HUES48 (cell line): Measurements from ENCODE around the gene FUZ.

Experiments
- H3K27ac ChIP-seq: one replicate; pipeline ENCODE4 v1.7.0; 2013; ENCODE audit warnings: low read depth, low read length, inconsistent platforms
- H3K27me3 ChIP-seq: 2 replicates; pipeline ENCODE4 v1.6.1; 2013; ENCODE audit warnings: mild to moderate bottlenecking, low read length; ENCODE audit not compliant: control insufficient read depth, insufficient read depth
- H3K36me3 ChIP-seq: 2 replicates; pipeline ENCODE4 v1.6.1; 2013; ENCODE audit warnings: low read length; ENCODE audit not compliant: control insufficient read depth, insufficient read depth
- H3K4me1 ChIP-seq: 2 replicates; pipeline ENCODE4 v1.6.1; 2013; ENCODE audit warnings: mild to moderate bottlenecking, low read length; ENCODE audit not compliant: control insufficient read depth, insufficient read depth
- H3K4me3 ChIP-seq: 2 replicates; pipeline ENCODE4 v1.5.1; 2013; ENCODE audit warnings: mild to moderate bottlenecking, low read depth, low read length
- H3K9ac ChIP-seq: 2 replicates; pipeline ENCODE4 v1.6.1; 2013; ENCODE audit warnings: mild to moderate bottlenecking, low read depth, low read length, moderate library complexity
- H3K9me3 ChIP-seq: 2 replicates; pipeline ENCODE4 v1.6.1; 2013; ENCODE audit warnings: low read length; ENCODE audit not compliant: control insufficient read depth, insufficient read depth

Gene FUZ

GRCh38 chr19:49838885-49839588 is 25.9 kb upstream of the FUZ start:
- no peak overlapping the region for H3K4me3 ChIP-seq
- peaks cover 58% of the 10 kb centered on the region for H3K36me3 ChIP-seq
- H3K27ac ChIP-seq, result no peak overlapping the region
- H3K9ac ChIP-seq, result no peak overlapping the region
- no peaks in the 10 kb centered on the region for H3K9me3 ChIP-seq
- H3K4me1 ChIP-seq, result no peaks in the 10 kb centered on the region
- no peaks in the 10 kb centered on the region for H3K27me3 ChIP-seq

DNA sequence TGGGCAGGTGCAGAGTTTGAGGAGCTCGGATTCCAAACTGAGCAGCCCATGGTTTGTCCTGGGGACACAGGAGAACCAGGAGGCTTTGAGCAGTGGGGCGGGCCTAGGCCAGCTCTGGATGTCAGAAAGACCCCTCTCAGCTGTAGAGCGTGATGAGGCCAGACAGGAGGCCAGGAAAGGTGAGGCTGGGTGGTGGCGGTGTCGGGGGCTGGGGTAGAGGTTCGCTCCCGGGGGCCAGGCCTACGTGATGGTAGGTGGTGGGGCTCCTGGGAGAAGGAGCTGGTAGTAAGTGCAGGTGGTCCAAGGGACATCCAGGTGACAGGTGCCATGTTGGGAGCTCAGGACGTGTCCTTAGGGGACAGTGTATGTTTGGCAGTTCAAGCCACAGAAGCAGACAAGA is 24.3 kb upstream of the FUZ start:
- H3K27ac ChIP-seq, result no peak overlapping the region
- H3K27me3 ChIP-seq, result no peaks in the 10 kb centered on the region
- no peaks in the 10 kb centered on the region for H3K9me3 ChIP-seq
- no peaks in the 10 kb centered on the region for H3K4me1 ChIP-seq
- no peak overlapping the region for H3K4me3 ChIP-seq
- peaks cover 74% of the 10 kb centered on the region for H3K36me3 ChIP-seq
- H3K9ac ChIP-seq, result no peak overlapping the region

DNA sequence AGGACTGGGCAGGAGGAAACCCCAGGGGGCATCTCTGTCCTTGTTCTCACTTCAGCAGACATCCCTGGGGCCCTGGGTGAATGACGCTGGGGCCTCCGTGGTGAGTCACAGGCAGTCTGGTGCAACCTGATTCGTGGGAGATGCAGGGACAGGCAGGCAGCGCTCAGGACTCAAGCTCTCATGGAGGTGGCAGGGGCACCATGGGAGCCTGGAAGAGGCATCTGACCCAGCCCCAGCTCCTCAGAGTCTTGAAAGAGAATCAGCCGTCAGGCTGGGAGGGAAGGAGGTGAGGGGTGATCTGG is 23.9 kb upstream of the FUZ start:
- H3K27ac ChIP-seq, result no peak overlapping the region
- no peaks in the 10 kb centered on the region for H3K9me3 ChIP-seq
- H3K4me3 ChIP-seq, result no peak overlapping the region
- H3K36me3 ChIP-seq, result peaks cover 79% of the 10 kb centered on the region
- no peaks in the 10 kb centered on the region for H3K27me3 ChIP-seq
- H3K4me1 ChIP-seq, result no peaks in the 10 kb centered on the region
- no peak overlapping the region for H3K9ac ChIP-seq

GRCh38 chr19:49836176-49837008 is 23.3 kb upstream of the FUZ start:
- Histone ChIP-seq H3K4me3 (no peak overlapping the region), H3K9ac (no peak overlapping the region), H3K36me3 (peaks cover 84% of the 10 kb centered on the region), H3K27ac (no peak overlapping the region), H3K27me3 (no peaks in the 10 kb centered on the region), H3K4me1 (no peaks in the 10 kb centered on the region), H3K9me3 (no peaks in the 10 kb centered on the region)

- H3K9me3 ChIP-seq, result no peaks in the 10 kb centered on the region
- H3K36me3 ChIP-seq, result peaks cover 92% of the 10 kb centered on the region
- H3K27me3 ChIP-seq, result no peaks in the 10 kb centered on the region
- H3K27ac ChIP-seq, result no peak overlapping the region
- H3K9ac ChIP-seq, result no peak overlapping the region
- no peak overlapping the region for H3K4me3 ChIP-seq
- no peaks in the 10 kb centered on the region for H3K4me1 ChIP-seq
Measured at GRCh38 chr19:49835562-49835961, 22.5 kb upstream of the FUZ start.

- H3K4me1 ChIP-seq, result no peaks in the 10 kb centered on the region
- H3K36me3 ChIP-seq, result peaks cover 85% of the 10 kb centered on the region
- no peaks in the 10 kb centered on the region for H3K27me3 ChIP-seq
- no peak overlapping the region for H3K4me3 ChIP-seq
- no peaks in the 10 kb centered on the region for H3K9me3 ChIP-seq
- H3K9ac ChIP-seq, result no peak overlapping the region
- no peak overlapping the region for H3K27ac ChIP-seq
Measured at GRCh38 chr19:49833599-49833998, 20.5 kb upstream of the FUZ start.

GRCh38 chr19:49832556-49832955 is 19.5 kb upstream of the FUZ start:
- H3K27ac ChIP-seq, result no peak overlapping the region
- H3K36me3 ChIP-seq, result peaks cover 79% of the 10 kb centered on the region
- H3K27me3 ChIP-seq, result no peaks in the 10 kb centered on the region
- no peaks in the 10 kb centered on the region for H3K9me3 ChIP-seq
- no peaks in the 10 kb centered on the region for H3K4me1 ChIP-seq
- no peak overlapping the region for H3K9ac ChIP-seq
- no peak overlapping the region for H3K4me3 ChIP-seq

DNA sequence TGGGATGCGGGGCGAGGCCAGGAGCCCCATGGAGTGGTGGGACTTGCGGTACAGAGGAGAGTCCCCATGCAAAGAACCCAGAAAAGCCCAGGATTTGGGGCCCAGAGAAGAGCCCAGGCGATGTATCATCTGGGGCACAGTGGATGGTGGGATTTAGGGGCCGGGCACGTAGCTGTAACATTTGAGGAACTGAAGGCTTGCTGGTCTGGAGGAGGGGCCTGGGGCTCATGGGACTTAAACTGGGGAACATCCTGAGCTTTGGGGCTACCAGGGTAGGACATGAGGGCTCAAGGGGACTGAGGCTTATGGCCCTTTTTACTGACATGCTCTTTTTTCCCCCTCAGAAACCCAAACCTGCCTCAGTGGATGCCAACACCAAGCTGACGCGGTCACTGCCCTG is 18.5 kb upstream of the FUZ start:
- H3K9me3 ChIP-seq, result no peaks in the 10 kb centered on the region
- H3K27me3 ChIP-seq, result no peaks in the 10 kb centered on the region
- H3K27ac ChIP-seq, result no peak overlapping the region
- H3K9ac ChIP-seq, result no peak overlapping the region
- no peak overlapping the region for H3K4me3 ChIP-seq
- H3K4me1 ChIP-seq, result no peaks in the 10 kb centered on the region
- peaks cover 75% of the 10 kb centered on the region for H3K36me3 ChIP-seq

DNA sequence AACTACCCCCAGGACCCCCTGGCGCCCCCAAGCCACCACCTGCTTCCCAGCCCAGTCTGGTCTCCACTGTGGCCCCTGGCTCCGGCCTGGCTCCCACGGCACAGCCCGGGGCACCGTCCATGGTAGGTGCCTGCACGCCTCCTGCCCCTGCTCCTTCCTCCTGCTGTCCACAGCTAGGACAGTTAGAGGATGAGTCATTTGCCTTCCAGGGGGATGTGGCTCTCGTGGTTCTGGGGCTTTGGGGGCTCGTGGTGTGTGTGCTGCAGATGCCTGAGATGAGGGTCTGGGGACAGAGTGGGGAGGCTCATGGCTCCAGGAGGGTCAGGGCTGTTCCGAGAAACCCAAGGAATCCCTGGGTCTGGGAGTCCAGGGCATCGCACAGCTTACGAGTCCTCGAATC is 17.7 kb upstream of the FUZ start:
- Histone ChIP-seq H3K9me3 (no peaks in the 10 kb centered on the region), H3K36me3 (peaks cover 67% of the 10 kb centered on the region), H3K27ac (no peak overlapping the region), H3K4me3 (no peak overlapping the region), H3K4me1 (no peaks in the 10 kb centered on the region), H3K27me3 (no peaks in the 10 kb centered on the region), H3K9ac (no peak overlapping the region)

DNA sequence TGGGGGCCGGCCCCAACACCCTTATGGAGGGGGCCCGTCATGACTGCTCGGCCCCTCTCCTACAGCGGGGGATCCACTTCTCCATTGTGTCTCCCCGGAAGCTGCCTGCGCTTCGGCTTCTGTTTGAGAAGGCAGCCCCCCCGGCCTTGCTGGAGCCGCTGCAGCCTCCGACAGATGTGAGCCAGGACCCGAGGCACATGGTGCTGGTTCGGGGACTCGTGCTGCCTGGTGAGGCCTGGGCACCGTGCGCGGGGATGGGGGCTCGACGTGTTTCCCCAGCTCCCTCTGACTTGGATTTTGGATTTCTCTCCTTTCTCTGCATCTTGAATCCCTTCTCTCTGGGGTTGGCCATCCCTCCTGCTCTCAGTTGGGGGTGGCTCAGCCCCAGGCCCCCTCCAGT is 16.6 kb upstream of the FUZ start:
- Histone ChIP-seq H3K27ac (no peak overlapping the region), H3K4me3 (no peak overlapping the region), H3K27me3 (no peaks in the 10 kb centered on the region), H3K9me3 (no peaks in the 10 kb centered on the region), H3K36me3 (peaks cover 63% of the 10 kb centered on the region), H3K9ac (no peak overlapping the region), H3K4me1 (no peaks in the 10 kb centered on the region)

DNA sequence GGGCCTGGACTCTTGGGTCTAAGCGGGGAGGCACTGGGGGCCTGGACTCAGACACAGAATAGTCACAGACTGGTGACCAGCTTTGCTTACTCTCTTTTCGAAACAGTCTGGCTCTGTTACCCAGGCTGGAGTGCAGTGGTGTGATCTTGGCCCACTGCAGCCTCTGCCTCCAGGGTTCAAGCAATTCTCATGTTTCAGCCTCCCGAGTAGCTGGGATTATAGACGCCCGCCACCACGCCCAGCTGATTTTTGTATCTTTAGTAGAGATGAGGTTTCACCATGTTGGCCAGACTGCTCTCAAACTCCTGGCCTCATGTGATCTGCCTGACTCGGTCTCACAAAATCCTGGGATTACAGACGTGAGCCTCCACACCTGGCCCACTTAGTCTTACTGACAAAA is 16.1 kb upstream of the FUZ start:
- Histone ChIP-seq H3K9ac (no peak overlapping the region), H3K4me3 (no peak overlapping the region), H3K36me3 (peaks cover 60% of the 10 kb centered on the region), H3K9me3 (no peaks in the 10 kb centered on the region), H3K4me1 (no peaks in the 10 kb centered on the region), H3K27me3 (no peaks in the 10 kb centered on the region), H3K27ac (no peak overlapping the region)
